SK-N-SH treated with all-trans-retinoic acid at 6 μM for 48 hours (cell line): ENCODE results near the gene DEFB114.

Experiments used
- ATAC-seq: fragments of 200-7000 bp; cut with Tn5 transposase; 3 replicates; pipeline ENCODE4 v1.9.1; 2020; ENCODE audit warnings: mild to moderate bottlenecking, moderate library complexity
- ARNTL ChIP-seq: fragments of 450-650 bp; formaldehyde crosslinking; IDR thresholded peaks from 2 replicates; pipeline ENCODE4 v1.5.0; 2020; ENCODE audit warnings: low read depth, mild to moderate bottlenecking, moderate library complexity, borderline replicate concordance
- BACH2 ChIP-seq: fragments of 250-450 bp; sonication (Bioruptor Pico); IDR thresholded peaks from 2 replicates; pipeline ENCODE4 v1.9.0; 2021; ENCODE audit warnings: mild to moderate bottlenecking, borderline replicate concordance
- CREB5 ChIP-seq: fragments of 250-450 bp; sonication (Bioruptor Pico); IDR thresholded peaks from 2 replicates; pipeline ENCODE4 v1.5.1; 2020; ENCODE audit warnings: low read depth, mild to moderate bottlenecking, moderate library complexity
- CSDC2 ChIP-seq: fragments of 250-450 bp; sonication (Bioruptor Pico); IDR thresholded peaks from 2 replicates; pipeline ENCODE4 v1.5.0; 2020; ENCODE audit warnings: mild to moderate bottlenecking, moderate library complexity
- CSRNP3 ChIP-seq: fragments of 250-450 bp; sonication (Bioruptor Pico); IDR thresholded peaks from 2 replicates; pipeline ENCODE4 v1.5.1; 2021; ENCODE audit warnings: mild to moderate bottlenecking, moderate library complexity
- ESRRG ChIP-seq: fragments of 250-450 bp; sonication (Bioruptor Pico); IDR thresholded peaks from 2 replicates; pipeline ENCODE4 v1.6.1; 2021; ENCODE audit warnings: mild to moderate bottlenecking
- GLIS3 ChIP-seq: fragments of 250-450 bp; sonication (Bioruptor Pico); IDR thresholded peaks from 2 replicates; pipeline ENCODE4 v1.5.0; 2020; ENCODE audit warnings: mild to moderate bottlenecking, moderate library complexity
- ISL1 ChIP-seq: fragments of 250-450 bp; sonication (Bioruptor Pico); IDR thresholded peaks from 2 replicates; pipeline ENCODE4 v2.1.2; 2022; ENCODE audit warnings: mild to moderate bottlenecking, moderate library complexity
- OSR1 ChIP-seq: fragments of 250-450 bp; sonication (Bioruptor Pico); IDR thresholded peaks from 2 replicates; pipeline ENCODE4 v1.8.0; 2022; ENCODE audit warnings: moderate library complexity, mild to moderate bottlenecking, inconsistent platforms
- PATZ1 ChIP-seq: fragments of 250-450 bp; sonication (Bioruptor Pico); IDR thresholded peaks from 2 replicates; pipeline ENCODE4 v1.8.0; 2020; ENCODE audit warnings: mild to moderate bottlenecking, moderate library complexity, borderline replicate concordance
- POU6F1 ChIP-seq: fragments of 250-450 bp; sonication (Bioruptor Pico); IDR thresholded peaks from 2 replicates; pipeline ENCODE4 v1.8.0; 2021; ENCODE audit warnings: low read depth, mild to moderate bottlenecking, moderate library complexity, borderline replicate concordance
- PPARA ChIP-seq: fragments of 250-450 bp; sonication (Bioruptor Pico); IDR thresholded peaks from 2 replicates; pipeline ENCODE4 v1.5.0; 2020; ENCODE audit warnings: mild to moderate bottlenecking, borderline replicate concordance
- RARB ChIP-seq: fragments of 250-450 bp; sonication (Bioruptor Pico); IDR thresholded peaks from 2 replicates; pipeline ENCODE4 v1.8.0; 2021; ENCODE audit warnings: mild to moderate bottlenecking, moderate library complexity
- SNAI2 ChIP-seq: fragments of 250-450 bp; sonication (Bioruptor Pico); IDR thresholded peaks from 2 replicates; pipeline ENCODE4 v1.5.0; 2020; ENCODE audit warnings: mild to moderate bottlenecking, moderate library complexity
- TCF4 ChIP-seq: fragments of 250-450 bp; sonication (Bioruptor Pico); IDR thresholded peaks from 2 replicates; pipeline ENCODE4 v1.8.0; 2021; ENCODE audit warnings: mild to moderate bottlenecking, moderate library complexity, borderline replicate concordance
- TOX ChIP-seq: fragments of 250-450 bp; sonication (Bioruptor Pico); IDR thresholded peaks from 2 replicates; pipeline ENCODE4 v1.8.0; 2021; ENCODE audit warnings: mild to moderate bottlenecking, moderate library complexity, borderline replicate concordance
- ZFP3 ChIP-seq: fragments of 250-450 bp; sonication (Bioruptor Pico); IDR thresholded peaks from 2 replicates; pipeline ENCODE4 v1.5.0; 2020; ENCODE audit warnings: mild to moderate bottlenecking, moderate library complexity
- ZNF565 ChIP-seq: fragments of 450-650 bp; formaldehyde crosslinking; conservative IDR thresholded peaks from 2 replicates; pipeline ENCODE4 v1.5.0; 2020; ENCODE audit warnings: low read depth, mild to moderate bottlenecking, moderate library complexity
- ZNF70 ChIP-seq: fragments of 450-650 bp; formaldehyde crosslinking; IDR thresholded peaks from 2 replicates; pipeline ENCODE4 v1.5.0; 2020; ENCODE audit warnings: mild to moderate bottlenecking, moderate library complexity
- ZNF8 ChIP-seq: fragments of 450-650 bp; formaldehyde crosslinking; IDR thresholded peaks from 2 replicates; pipeline ENCODE4 v1.5.0; 2020; ENCODE audit warnings: mild to moderate bottlenecking, moderate library complexity

DEFB114 gene

GRCh38 chr6:49913636-49914375, 50.2 kb downstream of the DEFB114 start:
- TF ChIP-seq ZNF8 (CRISPR knock-in tag) = no peak
- no peak for TF ChIP-seq CSRNP3
- TF ChIP-seq TOX (CRISPR knock-in tag) = no peak
- TF ChIP-seq ZNF565 (CRISPR knock-in tag) = no peak
- no peak for TF ChIP-seq ZNF70 (CRISPR knock-in tag)
- TF ChIP-seq SNAI2 (CRISPR knock-in tag) = no peak
- TF ChIP-seq GLIS3 (CRISPR knock-in tag) = no peak
- no peak for TF ChIP-seq POU6F1
- no peak for TF ChIP-seq PATZ1 (CRISPR knock-in tag)
- no peak for TF ChIP-seq ARNTL (CRISPR knock-in tag)
- no peak for TF ChIP-seq ESRRG (CRISPR knock-in tag)
- TF ChIP-seq CSDC2 = no peak
- no peak for TF ChIP-seq ZFP3 (CRISPR knock-in tag)
- TF ChIP-seq TCF4 (CRISPR knock-in tag) = no peak
- ATAC-seq = no peak

GRCh38 chr6:49912196-49912595, 51.8 kb downstream of the DEFB114 start:
- no peak for TF ChIP-seq GLIS3 (CRISPR knock-in tag)
- no peak for TF ChIP-seq ZNF565 (CRISPR knock-in tag)
- TF ChIP-seq ZNF8 (CRISPR knock-in tag) = no peak
- TF ChIP-seq CREB5 (CRISPR knock-in tag) = no peak
- no peak for TF ChIP-seq ISL1
- TF ChIP-seq ARNTL (CRISPR knock-in tag) = no peak
- no peak for TF ChIP-seq ZNF70 (CRISPR knock-in tag)
- TF ChIP-seq BACH2 = no peak
- TF ChIP-seq CSRNP3 = no peak
- no peak for TF ChIP-seq OSR1 (CRISPR knock-in tag)
- no peak for TF ChIP-seq TOX (CRISPR knock-in tag)
- TF ChIP-seq PPARA = no peak
- no peak for TF ChIP-seq ESRRG (CRISPR knock-in tag)
- TF ChIP-seq, all 23 proteins: peak for 0
- ATAC-seq = no peak

GRCh38 chr6:49911252-49911651, 52.7 kb downstream of the DEFB114 start:
- ATAC-seq = no peak
- TF ChIP-seq CREB5 (CRISPR knock-in tag) = no peak
- no peak for TF ChIP-seq PATZ1 (CRISPR knock-in tag)
- no peak for TF ChIP-seq CSRNP3
- TF ChIP-seq ARNTL (CRISPR knock-in tag) = no peak
- no peak for TF ChIP-seq POU6F1
- TF ChIP-seq PPARA = no peak
- no peak for TF ChIP-seq ESRRG (CRISPR knock-in tag)
- no peak for TF ChIP-seq OSR1 (CRISPR knock-in tag)
- TF ChIP-seq RARB = no peak
- no peak for TF ChIP-seq CSDC2
- TF ChIP-seq BACH2 = no peak
- TF ChIP-seq TOX (CRISPR knock-in tag) = no peak
- TF ChIP-seq ISL1 = no peak
- no peak for TF ChIP-seq ZFP3 (CRISPR knock-in tag)
